ENCODE measurements around the gene ZNF780B.

The ZNF780B gene

DNA sequence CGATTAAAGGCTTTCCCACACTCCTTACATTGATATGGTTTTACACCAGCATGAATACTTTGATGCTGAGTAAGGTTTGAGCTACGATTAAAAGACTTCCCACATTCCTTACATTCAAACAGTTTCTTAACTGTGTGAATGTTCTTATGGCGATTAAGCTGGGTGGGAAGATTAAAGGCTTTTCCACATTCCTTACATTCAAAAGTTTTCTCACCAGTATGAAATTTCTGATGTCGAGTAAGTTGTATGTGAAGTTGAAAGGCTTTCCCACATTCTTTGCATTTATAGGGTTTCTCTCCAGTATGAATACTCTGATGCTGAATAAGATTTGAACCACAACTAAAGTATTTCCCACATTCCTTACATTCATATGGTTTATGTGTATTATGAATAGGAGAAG is 20.0 kb downstream of the ZNF780B start:
- no peak for DNase-seq

DNA sequence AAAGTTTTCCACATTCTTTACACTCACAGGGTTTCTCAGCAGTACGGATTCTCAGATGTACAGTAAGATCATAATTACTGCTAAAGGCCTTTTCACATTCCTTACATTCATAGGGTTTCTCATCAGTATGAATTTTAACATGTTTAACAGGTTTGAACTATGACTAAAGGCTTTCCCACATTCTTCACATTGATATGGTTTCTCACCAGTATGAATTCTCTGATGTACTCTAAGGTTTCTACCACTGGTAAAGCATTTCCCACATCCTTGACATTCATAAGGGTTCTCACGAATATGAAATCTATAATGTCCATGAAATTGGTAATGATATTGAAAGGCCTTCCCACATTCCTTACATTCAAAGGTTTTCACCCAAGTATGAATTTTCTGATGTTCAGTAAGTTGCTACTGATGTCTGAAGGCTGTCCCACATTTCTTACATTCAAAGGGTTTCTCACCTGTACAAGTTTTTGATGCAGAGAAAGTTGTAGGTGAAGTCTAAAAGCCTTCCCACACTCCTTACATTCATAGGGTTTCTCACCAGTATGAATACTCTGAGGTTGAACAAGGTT is 22.0 kb downstream of the ZNF780B start:
- no peak for DNase-seq

DNA sequence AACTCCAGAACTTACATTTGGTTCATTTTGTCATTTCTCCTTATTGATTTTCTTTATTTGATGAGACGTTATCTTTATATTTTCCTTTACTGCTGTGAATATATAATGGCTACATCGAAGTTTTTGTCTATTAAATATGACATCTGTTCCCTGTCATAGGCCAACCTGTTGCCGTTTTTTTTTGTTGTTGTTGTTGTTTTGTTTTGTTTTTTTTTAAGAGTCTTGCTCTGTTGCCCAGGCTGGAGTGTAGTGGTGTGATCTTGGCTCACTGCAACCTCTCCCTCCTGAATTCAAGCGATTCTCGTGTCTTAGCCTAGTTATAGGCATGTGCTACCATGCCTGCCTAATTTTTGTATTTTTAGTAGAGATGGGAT is 29.4 kb downstream of the ZNF780B start:
- DNase-seq: no peak

DNA sequence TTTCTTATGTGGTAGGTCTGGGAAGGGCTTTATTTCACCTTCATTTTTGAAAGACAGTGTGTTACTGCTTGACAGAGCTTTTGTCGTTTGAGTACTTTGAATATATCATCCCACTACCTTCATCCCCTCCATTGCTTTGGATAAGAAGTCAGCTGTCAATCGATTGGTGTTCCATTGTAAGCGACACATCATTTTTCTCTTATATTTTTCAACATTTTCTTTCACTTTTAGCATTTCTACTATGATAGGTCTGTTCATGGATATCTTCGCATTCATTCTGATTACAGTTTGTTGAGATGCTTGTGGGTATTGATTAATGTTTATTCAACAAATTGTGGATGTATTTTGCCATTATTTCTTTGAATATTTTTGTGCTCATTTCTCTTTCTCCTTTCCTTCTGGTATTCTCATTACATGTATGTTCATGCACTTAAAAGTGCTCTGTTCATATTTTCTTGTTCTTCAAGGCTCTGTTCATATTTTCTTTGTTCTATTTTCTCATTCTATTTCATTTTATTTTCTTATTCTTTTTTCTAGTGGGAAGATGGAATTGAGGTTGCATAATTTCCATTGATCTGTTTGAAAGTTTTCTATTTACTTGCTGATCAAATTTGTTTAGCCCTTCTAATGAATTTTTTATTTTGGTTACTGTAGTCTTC is 30.0 kb downstream of the ZNF780B start:
- DNase-seq: no peak

DNA sequence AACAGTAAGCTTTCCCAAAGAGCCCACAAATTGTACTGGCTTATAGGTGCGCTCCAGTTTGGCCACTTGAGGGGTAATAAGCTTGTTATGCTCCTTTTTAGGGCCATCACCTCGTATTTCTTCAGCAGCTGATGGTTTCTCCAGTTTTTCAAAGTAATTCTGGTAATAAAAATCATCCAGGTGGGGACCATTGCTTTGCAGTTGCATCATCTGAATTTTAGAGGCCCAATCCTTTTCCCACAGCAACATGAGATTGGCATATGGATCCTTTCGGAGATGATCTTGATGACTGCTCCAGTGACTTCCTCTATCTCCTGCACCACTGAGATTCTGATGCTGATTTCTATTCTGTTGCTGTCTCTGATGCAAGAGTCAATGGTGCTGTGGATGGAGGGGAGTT is 32.1 kb downstream of the ZNF780B start:
- DNase-seq: no peak

DNA sequence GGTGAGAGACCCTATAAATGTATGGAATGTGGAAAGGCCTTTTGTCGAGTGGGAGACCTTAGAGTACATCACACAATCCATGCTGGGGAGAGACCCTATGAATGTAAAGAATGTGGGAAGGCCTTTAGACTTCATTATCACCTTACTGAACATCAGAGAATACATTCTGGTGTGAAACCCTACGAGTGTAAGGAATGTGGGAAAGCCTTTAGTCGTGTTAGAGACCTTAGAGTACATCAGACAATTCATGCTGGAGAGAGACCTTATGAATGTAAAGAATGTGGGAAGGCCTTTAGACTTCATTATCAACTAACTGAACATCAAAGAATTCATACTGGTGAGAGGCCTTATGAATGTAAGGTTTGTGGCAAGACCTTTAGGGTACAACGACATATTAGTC is 42.0 kb downstream of the ZNF780B start:
- no peak for DNase-seq

DNA sequence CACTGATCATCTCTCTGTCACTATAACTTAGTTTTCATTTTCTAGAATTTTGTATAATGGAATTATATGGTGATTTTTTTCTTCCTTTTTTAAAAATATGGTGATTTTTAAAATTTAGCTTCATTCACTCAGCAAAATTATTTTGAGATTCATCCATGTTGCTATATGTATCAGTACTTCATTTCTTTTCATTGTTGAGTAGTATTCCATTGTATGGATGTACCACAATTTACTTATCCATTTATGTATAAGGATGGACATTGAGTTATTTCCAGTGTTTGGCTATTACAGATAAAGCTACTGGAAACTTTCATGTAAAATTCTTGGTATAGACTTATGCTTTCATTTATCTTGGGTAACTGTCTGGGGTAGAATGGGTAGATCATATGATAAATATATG is 46.4 kb downstream of the ZNF780B start:
- no peak for DNase-seq

DNA sequence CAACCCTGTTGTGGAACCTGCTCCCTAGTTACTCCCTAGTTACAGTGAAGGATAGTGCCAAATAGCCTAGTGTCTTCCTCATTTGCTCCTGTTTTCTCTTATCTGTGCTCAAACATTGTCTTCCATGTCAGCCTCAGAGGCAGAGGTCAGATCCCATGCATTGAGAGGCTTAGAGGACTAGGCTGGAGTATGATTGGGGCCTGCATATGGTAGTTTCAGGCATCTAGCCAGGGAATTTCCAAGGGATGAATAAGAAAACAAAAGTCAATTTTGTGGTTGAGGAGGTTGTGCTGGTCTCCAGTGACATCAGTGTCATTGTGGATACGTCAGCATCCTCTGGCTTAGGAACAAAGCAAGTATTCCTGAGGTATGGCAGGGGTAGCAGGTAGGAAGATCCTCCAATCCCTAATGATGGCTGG is 49.7 kb downstream of the ZNF780B start:
- no peak for DNase-seq

DNA sequence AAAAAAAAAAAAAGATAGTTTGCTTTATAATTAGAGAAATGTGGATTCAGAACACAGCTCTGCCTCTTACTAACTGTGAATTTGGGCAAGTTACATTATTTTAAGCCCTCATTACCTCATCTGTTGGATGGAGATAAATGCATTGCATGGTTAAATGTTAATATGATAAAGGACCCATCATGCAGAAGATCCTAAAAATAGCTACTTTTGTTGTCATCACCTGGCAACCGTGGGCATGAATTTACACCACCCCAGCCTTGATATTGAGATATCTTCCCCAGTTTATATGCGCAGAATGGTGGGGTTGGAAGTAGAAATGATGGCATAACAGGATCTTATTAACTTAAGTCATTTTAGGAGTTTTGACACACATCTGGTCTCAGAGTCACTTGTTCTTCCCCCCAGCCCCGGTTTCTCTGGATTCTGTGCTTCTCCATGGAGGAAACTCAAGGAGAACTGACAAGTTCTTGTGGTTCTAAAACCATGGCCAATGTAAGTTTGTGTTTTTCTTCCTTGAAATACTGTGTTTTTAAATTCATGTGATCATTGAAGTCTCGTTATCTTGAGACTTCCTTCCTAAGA is 50.2 kb downstream of the ZNF780B start:
- DNase-seq: no peak

DNA sequence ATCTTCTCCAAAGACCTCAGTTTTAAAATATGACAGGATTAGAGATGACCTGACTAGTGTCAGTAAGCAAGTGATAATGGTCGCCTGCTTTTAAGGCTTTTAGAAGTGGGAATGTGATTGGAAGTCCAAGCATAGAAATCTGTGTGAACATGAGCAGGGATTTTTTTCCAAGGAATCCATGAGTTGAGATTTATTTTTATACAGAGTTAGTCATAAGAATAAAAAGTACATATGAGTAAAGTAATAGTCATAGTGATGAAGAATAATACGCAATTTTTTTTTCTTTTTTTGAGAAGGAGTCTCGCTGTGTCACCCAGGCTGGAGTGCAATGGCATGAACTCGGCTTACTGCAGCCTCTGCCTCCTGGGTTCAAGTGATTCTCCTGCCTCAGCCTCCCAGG is 57.5 kb downstream of the ZNF780B start:
- DNase-seq: no peak

DNA sequence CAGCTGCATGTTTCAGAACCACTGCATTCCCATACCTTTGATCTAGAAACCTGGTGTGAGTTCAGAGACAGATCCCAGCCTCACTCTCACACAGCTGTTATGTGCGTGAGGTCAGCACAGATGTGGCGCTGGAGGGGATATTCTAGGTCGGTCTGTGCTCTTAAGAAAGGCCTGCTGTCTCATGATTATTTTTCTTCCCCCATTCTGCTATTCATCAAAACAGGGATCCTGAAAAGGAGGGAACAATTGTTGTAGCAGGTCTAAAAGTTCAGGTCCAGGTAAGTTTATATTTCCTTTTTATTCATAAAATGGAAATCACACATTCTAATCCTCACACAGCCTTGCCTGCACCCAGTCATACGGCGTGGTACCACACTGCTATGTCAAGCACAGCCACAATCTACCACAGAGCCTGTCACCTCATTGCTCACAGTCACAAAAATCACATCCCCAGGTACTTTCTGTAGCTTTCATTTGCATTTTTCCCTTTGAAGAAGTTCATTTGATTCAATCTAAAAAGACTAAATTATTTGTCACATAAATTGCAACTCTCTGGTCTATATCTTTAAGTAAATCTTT is 58.3 kb downstream of the ZNF780B start:
- peak; percentile 70 for DNase-seq

DNA sequence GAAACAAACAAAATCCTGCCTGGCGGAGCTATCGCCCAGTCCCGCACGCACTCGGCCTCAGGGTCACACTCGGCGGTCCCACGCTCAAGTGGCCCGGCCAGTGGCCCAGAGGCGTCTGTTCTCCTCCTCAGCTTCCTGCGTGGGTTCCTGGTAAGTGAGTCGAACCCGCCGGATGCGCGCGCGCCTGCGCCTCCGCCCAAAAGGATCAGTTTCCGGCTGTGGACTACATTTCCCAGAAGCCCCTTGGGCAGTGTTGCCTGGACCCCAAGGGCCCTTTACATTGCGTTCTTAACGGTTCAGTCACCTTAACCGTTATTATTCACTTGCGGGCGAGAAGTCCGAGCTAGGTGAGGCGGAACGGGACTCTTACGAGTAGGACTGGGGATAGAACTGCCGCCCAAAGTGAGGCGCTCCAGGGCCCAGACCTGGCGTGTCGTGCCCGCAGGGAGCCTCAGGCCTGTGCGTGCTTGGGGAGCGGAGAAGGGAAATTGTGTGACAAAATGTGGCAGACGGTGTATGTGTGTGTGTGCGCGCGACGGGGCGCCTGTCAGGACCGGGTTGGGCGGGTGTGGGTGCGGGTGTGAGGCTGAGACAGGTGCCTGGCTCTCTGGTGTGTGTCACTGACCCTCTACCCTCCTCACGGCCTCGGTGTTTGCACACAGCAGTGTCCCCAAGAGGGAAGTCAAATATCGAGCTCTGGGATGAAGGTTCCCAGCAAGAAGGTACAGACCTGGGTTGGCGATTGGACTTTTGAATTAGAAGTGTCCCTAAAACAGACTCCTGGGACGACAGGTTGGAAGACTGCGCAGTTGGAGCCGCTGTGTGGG is 59.0 kb downstream of the ZNF780B start, which contains the start of gene ZNF546:
Gene ZNF546, plus strand, starts transcription at position 250 of the 827 bp plus-strand sequence. CDS start 1,267 bp downstream, outside the sequence.
- DNase-seq: peak; percentile 92

DNA sequence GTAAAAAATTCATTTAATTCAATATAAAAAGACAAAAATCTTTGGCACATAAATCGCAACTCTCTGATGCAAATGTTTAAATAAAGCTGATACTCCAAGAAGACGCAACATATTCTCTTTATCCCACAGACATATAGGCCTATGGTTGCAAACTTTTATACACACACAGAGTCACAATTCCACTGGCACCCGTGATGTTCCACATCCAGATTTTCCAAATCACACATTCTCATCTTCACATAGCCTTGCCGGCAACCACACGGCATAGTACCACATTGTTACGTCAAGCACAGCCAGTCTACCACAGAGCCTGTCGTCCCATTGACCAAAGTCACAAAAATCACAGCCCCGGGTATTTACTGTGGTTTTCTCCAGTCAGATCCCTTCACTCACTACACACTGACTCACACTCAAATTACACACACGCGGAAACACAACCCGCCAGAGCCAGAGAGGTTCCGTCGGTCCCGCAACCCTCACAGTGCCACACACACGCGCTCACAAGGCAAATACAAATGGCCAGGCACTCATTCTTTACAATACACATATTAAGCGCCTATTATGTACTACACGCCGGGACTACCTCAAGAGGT is 59.7 kb downstream of the ZNF780B start:
- DNase-seq: peak; percentile 60

DNA sequence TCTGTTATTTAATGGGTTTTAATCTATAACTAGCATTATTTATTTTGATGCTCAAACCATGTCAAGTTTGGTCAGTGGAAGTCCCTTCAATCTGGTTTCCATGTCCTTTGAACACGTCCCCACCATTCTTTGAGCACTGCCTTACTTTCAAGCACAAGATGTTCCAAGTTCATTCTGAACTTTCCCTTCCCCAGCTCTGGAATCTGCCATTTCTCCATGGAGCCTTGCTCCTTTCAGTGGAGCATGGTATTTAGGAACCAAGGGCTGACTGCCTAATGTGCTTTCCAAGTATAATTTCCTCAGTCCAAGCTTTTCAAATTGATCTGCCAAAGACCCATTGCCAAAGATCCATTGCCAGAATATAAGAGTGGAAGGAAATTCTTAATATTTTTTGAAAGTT is 60.2 kb downstream of the ZNF780B start:
- DNase-seq: no peak

DNA sequence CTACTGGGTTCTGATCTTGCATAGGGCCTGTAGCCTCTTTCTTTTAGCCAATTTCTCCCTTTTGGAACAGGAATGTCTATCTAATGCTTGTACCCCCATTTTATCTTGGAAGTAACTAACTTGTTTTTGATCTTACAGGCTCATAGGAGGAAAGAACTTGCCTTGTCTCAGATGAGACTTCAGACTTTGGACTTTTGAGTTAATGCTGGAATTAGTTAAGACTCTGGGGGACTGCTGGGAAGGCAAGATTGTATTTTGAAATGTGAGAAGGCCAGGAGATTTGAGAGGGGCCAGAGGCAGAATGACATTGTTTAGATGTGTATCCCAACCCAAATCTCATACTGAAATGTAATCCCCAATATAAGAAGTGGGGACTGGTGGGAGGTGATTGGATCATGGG is 61.7 kb downstream of the ZNF780B start:
- no peak for DNase-seq

DNA sequence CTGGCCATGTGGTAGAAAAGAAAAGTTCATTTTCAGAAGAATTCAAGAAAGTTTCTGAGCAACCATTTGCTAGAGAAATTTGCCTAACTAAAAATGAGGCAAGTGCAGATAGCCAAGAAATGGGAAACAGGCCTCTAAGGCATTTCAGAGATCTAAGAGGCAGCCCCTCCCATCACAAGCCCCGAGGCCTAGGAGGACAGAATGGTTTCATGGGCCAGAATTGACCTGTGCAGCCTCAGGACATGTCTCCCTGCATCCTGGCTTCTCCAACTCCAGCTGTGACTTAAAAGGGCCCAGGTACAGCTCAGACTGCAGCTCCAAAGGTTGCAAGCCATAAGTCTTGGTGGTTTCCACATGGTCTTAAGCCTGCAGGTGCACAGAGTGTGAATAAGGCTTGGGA is 62.4 kb downstream of the ZNF780B start:
- DNase-seq: no peak

DNA sequence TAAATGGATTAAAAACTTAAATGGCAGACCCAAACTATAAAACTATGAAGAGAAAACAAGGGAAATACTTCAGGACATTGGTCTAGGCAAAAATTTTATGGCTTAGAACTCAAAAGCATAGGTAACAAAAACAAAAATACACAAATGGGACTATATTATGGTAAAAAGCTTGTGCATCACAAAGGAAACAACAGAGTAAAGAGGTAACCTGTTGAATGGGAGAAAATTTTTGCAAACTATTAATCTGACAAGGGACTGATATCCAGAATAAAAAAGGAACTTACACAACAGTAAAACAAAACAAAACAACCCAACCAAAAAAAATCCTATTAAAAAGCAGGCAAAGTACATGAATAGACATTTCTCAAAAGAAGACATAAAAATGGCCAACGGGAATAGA is 68.4 kb downstream of the ZNF780B start:
- DNase-seq: no peak

DNA sequence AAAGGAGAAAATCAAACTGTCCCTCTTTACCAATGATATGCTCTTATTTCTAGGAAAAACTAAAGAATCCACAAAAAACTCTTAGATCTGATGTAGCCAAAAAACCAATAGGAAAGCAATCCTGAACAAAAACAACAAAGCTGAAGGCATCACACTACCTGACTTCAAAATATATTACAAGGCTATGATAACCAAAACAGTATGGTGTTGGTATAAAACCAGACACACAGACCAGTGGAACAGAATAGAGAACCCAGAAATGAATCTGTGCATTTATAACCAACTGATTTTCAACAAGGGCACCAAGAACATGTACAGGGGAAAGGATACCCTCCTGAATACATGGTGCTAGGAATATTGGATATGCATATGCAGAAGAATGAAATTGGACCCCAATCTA is 68.9 kb downstream of the ZNF780B start:
- no peak for DNase-seq

DNA sequence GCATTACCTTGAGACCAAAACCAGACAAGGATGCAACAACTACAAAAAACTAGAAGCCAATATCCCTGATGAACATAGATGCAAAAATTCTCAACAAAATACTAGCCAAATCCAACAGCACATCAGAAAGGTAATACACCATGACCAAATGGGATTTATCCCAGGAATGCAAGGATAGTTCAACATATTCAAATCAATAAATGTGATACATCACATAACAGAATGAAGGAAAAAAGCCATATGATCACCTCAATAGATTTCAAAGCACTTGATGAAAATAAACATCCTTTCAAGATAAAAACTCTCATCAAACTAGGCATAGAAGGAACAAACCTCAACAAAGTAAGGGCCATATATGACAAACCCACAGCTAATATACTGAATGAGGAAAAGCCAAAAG is 69.4 kb downstream of the ZNF780B start:
- no peak for DNase-seq

DNA sequence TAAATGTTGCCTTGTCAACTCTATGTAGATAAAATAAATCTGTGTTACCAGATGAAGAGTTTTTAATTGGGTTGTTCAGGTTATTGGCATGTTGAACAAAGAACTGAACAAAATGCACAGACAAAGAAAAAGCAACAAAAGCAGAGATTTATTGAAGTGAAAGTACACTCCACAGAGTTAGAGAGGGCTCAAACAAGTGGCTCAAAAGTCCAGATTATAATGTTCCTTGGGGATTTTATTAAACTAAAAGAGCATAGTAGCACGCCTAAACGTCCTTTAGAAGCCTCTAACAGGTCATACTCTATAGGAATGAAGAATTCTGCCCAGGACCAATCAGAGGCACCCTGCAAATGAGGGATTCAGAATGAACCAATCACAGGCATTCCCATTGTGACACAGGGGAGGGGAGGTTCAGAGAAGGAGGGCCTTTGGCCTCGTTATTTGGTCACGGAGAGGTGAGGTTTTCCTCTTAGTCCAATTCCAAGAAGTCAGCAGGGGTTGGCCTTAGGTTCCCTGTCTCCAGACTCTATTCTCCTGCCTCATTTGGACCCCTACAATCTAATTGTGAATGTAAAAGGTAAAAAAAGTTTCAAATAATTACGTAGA is 72.2 kb downstream of the ZNF780B start:
- no peak for DNase-seq

DNA sequence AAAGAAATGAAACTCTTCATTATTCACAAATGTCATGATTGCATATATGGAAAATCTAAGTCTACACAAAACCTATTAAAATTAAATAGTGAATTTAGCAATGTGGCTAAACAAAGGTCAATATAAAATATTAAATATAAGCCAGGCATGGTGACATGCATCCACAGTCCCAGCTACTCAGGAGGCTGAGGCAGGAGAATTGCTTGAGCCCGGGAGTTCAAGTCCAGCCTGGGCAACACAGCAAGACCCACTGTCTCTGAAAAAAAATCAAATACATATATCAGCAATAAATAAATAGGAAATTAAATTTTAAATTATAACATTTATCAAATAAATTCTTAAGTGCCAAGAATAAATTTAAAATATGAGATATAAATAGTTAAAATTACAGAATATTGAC is 73.1 kb downstream of the ZNF780B start:
- DNase-seq: no peak
